ENCODE measurements around the gene VWA3A. TPM values are rescaled to one million over a fixed set of nuclear protein-coding genes. Genes with fewer than 3 reads are reported as not detected.

The VWA3A gene
- total and polyA plus RNA-seq, 12 donors, result 0.01 to 1.1 (median 0.28) TPM; not detected in 1

DNA sequence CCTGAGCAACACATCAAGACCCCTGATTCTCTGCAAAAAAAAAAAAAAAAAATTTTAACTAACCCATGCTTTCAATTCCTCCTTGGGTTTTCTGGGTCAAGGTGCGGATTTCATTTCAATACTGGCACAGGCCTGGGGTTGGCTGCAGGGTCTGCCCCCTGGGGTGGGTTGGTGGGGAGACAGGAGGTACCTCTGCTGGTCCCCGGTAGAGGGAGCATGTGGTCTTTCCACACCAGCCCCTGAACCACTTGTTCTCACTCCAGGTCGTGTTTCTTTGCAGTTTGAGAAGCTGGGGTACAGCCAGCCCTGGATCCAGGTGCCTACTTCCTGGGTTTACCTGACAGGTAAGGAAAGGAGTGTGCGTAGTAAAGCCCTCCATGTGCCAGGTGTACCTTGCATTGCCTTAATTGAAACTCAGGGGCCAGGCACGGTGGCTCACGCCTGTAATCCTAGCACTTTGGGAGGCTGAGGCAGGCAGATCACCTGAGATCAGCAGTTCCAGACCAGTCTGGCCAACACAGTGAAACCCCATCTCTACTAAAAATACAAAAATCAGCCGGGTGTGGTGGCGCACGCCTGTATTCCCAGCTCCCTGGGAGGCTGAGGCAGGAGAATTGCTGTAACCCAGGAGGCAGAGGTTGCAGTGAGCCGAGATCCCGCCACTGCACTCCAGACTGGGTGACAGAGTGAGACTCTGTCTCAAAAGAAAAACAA, 91.7 kb downstream of the VWA3A start:
- Histone ChIP-seq H3K27me3 (no peaks in the 10 kb centered on the region), H3K36me3 (no peaks in the 10 kb centered on the region), H3K4me3 (no peak overlapping the region), H3K27ac (no peak overlapping the region), H3K4me1 (peaks cover under 1 to 11% (median 9%) of the 10 kb centered on the region in 9 donors), H3K9me3 (no peaks in the 10 kb centered on the region)
- DNase-seq (no peak), ATAC-seq (no peak)
- TF ChIP-seq, protein P1, sequence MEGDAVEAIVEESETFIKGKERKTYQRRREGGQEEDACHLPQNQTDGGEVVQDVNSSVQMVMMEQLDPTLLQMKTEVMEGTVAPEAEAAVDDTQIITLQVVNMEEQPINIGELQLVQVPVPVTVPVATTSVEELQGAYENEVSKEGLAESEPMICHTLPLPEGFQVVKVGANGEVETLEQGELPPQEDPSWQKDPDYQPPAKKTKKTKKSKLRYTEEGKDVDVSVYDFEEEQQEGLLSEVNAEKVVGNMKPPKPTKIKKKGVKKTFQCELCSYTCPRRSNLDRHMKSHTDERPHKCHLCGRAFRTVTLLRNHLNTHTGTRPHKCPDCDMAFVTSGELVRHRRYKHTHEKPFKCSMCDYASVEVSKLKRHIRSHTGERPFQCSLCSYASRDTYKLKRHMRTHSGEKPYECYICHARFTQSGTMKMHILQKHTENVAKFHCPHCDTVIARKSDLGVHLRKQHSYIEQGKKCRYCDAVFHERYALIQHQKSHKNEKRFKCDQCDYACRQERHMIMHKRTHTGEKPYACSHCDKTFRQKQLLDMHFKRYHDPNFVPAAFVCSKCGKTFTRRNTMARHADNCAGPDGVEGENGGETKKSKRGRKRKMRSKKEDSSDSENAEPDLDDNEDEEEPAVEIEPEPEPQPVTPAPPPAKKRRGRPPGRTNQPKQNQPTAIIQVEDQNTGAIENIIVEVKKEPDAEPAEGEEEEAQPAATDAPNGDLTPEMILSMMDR (IDR thresholded peaks at IDR 0.05), result peak in 2 of 9 donors; percentile 6 to 13
- intact Hi-C loops (cut with DNase I), result loop anchor here in 6 of 10 donors (2.0 to 10.0 kb wide), 5 partner anchors 89 to 1029 kb away; partner anchors contain the start of genes DNAH3 (in 1 of the 6), LDAF1 (in 1 of the 6) and VWA3A (in 1 of the 6)
- WGBS, 2 donors, result 85 to 86% methylated on average over 11 of the region's 11 CpGs

DNA sequence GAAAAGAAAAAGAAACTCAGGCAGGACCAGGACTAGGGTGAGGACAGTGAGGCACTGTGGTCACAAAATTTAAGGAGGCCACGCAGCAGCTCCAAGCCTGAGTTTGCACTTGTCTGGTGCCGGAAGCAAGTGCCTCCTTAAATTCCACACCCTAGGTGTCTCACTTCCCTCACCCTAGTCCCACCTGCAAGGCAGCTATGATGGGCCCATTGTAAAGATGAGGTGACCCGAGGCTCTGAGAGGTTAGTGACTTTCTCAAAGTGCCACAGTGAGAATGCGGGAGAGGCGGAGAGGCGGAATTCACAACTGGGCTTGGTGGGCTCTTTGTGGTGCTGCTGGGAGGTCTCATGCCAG, 92.3 kb downstream of the VWA3A start:
- intact Hi-C loops (cut with DNase I), result loop anchor here in 6 of 10 donors (2.0 to 10.0 kb wide), 5 partner anchors 90 to 1030 kb away; partner anchors contain the start of genes DNAH3 (in 1 of the 6), LDAF1 (in 1 of the 6) and VWA3A (in 1 of the 6)
- Histone ChIP-seq H3K9me3 (no peaks in the 10 kb centered on the region), H3K4me1 (peaks cover 4 to 16% (median 14%) of the 10 kb centered on the region in 9 donors), H3K27me3 (no peaks in the 10 kb centered on the region), H3K4me3 (no peak overlapping the region), H3K36me3 (no peaks in the 10 kb centered on the region), H3K27ac (no peak overlapping the region)
- no peak for DNase-seq
- WGBS, 2 donors, result 91 to 94% methylated on average over 6 of the region's 6 CpGs
- no peak for ATAC-seq
- TF ChIP-seq, protein P1 (IDR thresholded peaks at IDR 0.05), result no peak

DNA sequence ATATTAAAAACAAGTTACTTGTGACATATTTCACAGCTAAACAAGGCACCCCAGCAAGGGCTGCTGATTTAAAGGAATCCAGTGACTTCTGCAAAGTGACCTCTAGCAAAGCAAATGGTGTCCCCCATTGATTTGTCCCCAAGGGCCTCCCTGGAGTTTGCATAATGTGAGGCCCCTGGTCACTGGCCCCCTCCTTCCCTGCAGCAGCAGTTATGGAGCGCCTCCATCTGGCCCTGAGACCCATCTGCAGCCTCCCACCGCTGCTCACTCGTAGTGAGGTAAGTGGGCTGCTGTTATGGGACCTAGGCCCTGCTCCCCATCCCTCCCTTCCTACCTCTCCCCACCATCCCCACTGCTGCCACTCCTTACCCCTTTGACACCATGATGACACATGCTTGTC, 94.2 kb downstream of the VWA3A start:
- intact Hi-C loops (cut with DNase I), result loop anchor here in 9 of 10 donors (5.0 to 10.0 kb wide), 9 partner anchors 84 to 1032 kb away; partner anchors contain the start of genes PDZD9 (in 3 of the 9), UQCRC2 (in 2 of the 9), VWA3A (in 2 of the 9) and DNAH3 (in 1 of the 9)
- 79 to 82% methylated on average over 3 of the region's 3 CpGs for WGBS, 2 donors

DNA sequence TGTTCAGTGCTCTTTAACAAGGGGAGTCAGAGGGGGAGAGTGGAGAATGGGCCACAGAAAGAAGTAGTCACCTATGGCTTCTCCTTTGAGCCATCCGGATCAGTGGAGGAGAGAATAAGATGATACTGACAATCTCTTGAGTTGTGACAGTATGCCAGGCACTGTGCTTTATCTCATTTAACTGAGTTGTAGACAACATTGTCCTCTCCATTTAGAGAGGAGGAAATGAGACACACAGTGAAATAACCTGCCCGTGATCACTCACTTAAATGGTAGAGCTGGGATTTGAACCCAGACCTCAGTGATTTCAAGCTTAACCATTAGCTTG, 95.9 kb downstream of the VWA3A start:
- peaks cover 8 to 40% (median 36%) of the 10 kb centered on the region in 9 donors for H3K4me1 ChIP-seq
- WGBS, 2 donors, result 70 to 82% methylated on average over 2 of the region's 2 CpGs
- intact Hi-C loops (cut with DNase I), result loop anchor here (1.0 to 10.0 kb wide), 16 partner anchors 86 to 1033 kb away; partner anchors contain the start of genes PDZD9 (in 8 of the 10), UQCRC2 (in 3 of the 10), MOSMO (in 2 of the 10) and VWA3A (in 2 of the 10)
- ATAC-seq (no peak), DNase-seq (no peak)
- H3K27me3 ChIP-seq, result no peaks in the 10 kb centered on the region
- H3K9me3 ChIP-seq, result no peaks in the 10 kb centered on the region
- H3K27ac ChIP-seq, result peak overlapping the region in 6 of 10 donors; percentile 29 to 98 (median 94)
- H3K36me3 ChIP-seq, result no peaks in the 10 kb centered on the region
- TF ChIP-seq, protein P1 (IDR thresholded peaks at IDR 0.05), result no peak
- H3K4me3 ChIP-seq, result no peak overlapping the region

More for the DNA sequence above, 94.2 kb downstream of the VWA3A start:
- TF ChIP-seq, protein P1 (IDR thresholded peaks at IDR 0.05), result no peak
- Histone ChIP-seq H3K27me3 (no peaks in the 10 kb centered on the region), H3K36me3 (no peaks in the 10 kb centered on the region), H3K9me3 (no peaks in the 10 kb centered on the region), H3K27ac (no peak overlapping the region), H3K4me3 (no peak overlapping the region), H3K4me1 (peaks cover 6 to 23% (median 20%) of the 10 kb centered on the region in 9 donors)
- DNase-seq (no peak), ATAC-seq (no peak)
